NCI-H146 (cell line): ENCODE measurements around the gene IGF2BP1.

ENCODE experiments used
- DNase-seq: peaks from one replicate; lab custom pipeline; 2025; lab: John Stamatoyannopoulos, UW

IGF2BP1 gene

GRCh38 chr17:48997103-48997826 is at the start of gene IGF2BP1:
Gene IGF2BP1 (plus strand): TSS chr17:48997385. CDS start chr17:48997746, 361 bp downstream.
- no peak for DNase-seq

- no peak for DNase-seq
Measured at GRCh38 chr17:48951572-48951971, 45.6 kb upstream of the IGF2BP1 start.

GRCh38 chr17:48952904-48953303 is 44.3 kb upstream of the IGF2BP1 start:
- DNase-seq: no peak

- DNase-seq: peak; percentile 5
Measured at GRCh38 chr17:48954300-48954755, 42.9 kb upstream of the IGF2BP1 start.

- no peak for DNase-seq
Measured at GRCh38 chr17:48960834-48961515, 36.2 kb upstream of the IGF2BP1 start.

GRCh38 chr17:48961516-48962233 is 35.5 kb upstream of the IGF2BP1 start:
- no peak for DNase-seq

- no peak for DNase-seq
Measured at GRCh38 chr17:48970224-48970623, 27.0 kb upstream of the IGF2BP1 start.

- no peak for DNase-seq
Measured at GRCh38 chr17:48970865-48971687, 26.1 kb upstream of the IGF2BP1 start.

- no peak for DNase-seq
Measured at GRCh38 chr17:48972749-48973097, 24.5 kb upstream of the IGF2BP1 start.

GRCh38 chr17:48973806-48974205 is 23.4 kb upstream of the IGF2BP1 start:
- DNase-seq: no peak

- no peak for DNase-seq
Measured at GRCh38 chr17:48981927-48982539, 15.2 kb upstream of the IGF2BP1 start.

GRCh38 chr17:48985436-48986245 is 11.5 kb upstream of the IGF2BP1 start:
- DNase-seq: no peak

GRCh38 chr17:48989100-48989499 is 8.1 kb upstream of the IGF2BP1 start:
- no peak for DNase-seq

- DNase-seq: no peak
Measured at GRCh38 chr17:48990882-48991357, 6.3 kb upstream of the IGF2BP1 start.

- DNase-seq: no peak
Measured at GRCh38 chr17:48992444-48992843, 4.7 kb upstream of the IGF2BP1 start.

- DNase-seq: no peak
Measured at GRCh38 chr17:48993305-48993704, 3.9 kb upstream of the IGF2BP1 start.

- DNase-seq: no peak
Measured at GRCh38 chr17:48993951-48994350, 3.2 kb upstream of the IGF2BP1 start.

- no peak for DNase-seq
Measured at GRCh38 chr17:48994549-48995303, 2.5 kb upstream of the IGF2BP1 start.

- no peak for DNase-seq
Measured at GRCh38 chr17:48995304-48995973, 1.7 kb upstream of the IGF2BP1 start.
